GM21360 (cell line): ENCODE measurements around the gene RGS9.
"Not testable (repeated sequence)": the region's sequence is repeated elsewhere in the genome, so short reads cannot be mapped to it uniquely, and the experiment has no call there.

Experiments
- ATAC-seq: cut with Tn5 transposase; IDR thresholded peaks from one replicate; pipeline ENCODE4 v1.9.1; 2021; ENCODE audit warnings: mild to moderate bottlenecking, moderate library complexity; ENCODE audit not compliant: unreplicated experiment

The RGS9 gene

GRCh38 chr17:65155622-65156021, 18.5 kb downstream of the RGS9 start:
- ATAC-seq: no peak

DNA sequence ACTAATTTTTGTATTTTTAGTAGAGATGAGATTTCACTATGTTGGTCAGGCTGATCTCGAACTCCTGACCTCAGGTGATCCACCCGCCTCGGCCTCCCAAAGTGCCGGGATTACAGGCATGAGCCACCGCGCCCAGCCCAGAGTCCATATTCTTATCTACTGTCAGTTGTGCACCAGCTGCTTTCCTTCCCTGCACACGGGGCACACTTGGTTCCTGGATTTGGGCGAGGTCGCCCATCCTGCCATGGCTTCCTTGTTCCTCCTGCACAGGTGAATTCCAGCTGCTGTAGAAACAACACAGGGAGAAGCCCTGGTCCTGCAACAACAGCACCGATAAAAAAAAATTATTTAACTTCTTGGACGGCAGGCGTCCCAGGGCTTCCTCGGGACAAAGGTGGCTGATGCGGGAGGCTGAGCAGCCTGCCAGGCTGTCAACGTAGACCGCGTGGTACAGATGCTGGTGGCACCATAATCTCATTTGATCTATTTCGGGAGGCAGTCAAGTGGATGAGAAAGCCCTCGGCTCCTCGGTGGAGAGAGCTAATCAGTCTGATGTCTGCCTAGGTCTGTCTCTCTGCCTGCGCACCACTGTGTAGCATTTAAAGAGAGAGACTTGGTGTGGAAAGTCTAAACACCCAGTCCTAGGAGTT, 19.1 kb downstream of the RGS9 start:
- no peak for ATAC-seq

DNA sequence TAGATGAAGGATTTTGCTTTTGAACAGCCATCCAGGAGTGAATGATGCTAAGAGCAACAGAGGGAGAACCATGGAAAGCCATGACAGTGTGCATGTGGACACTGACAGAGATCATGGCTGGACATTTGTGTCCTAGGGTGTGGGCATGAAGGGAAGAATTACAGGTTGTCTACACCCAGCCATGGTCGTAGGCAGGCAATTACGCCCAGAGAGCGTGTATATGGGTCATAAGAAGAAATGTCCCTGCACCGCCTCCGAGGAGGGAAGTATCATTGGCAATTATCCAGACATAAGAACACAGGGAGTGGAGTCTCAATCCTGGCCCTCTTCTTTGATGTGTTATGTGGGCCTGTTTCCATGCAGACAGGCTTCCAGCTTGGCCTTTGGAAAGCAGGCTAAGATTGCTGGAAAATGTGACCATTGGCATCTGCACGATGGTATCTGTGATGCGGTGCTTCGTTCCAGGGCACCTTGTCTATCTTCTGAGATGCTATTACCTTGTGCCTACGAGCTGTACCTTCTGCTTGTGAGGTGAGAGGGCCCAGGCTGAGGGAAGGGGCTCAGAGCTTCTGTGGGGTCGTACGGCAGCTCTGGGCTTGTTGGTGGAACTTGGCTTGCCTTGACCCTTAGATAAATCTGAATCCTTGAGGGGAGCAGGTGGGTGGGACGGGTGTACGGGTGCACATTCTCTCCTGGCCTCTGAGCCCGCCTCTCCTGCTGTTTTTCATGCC, 19.8 kb downstream of the RGS9 start:
- ATAC-seq: no peak

GRCh38 chr17:65158041-65158440, 20.9 kb downstream of the RGS9 start:
- ATAC-seq: no peak

DNA sequence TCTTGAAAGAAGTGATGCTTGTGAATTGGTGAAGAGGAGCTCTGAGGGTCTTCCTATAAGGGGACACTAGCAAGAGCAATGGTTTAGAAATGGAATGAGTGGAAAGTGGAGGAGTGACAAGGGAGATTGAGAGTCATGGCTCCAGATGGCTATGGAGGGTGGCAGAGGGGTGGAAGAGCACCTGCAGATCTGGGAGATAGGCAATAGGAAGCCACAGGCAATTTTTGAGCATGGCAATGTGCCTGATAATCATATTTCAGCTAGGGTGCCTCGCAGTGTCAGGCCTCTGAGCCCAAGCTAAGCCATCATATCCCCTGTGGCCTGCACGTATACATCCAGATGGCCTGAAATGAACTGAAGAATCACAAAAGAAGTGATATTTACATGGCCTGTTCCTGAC, 21.5 kb downstream of the RGS9 start:
- no peak for ATAC-seq

- ATAC-seq: no peak
Observed at GRCh38 chr17:65160516-65160915, 23.3 kb downstream of the RGS9 start.

DNA sequence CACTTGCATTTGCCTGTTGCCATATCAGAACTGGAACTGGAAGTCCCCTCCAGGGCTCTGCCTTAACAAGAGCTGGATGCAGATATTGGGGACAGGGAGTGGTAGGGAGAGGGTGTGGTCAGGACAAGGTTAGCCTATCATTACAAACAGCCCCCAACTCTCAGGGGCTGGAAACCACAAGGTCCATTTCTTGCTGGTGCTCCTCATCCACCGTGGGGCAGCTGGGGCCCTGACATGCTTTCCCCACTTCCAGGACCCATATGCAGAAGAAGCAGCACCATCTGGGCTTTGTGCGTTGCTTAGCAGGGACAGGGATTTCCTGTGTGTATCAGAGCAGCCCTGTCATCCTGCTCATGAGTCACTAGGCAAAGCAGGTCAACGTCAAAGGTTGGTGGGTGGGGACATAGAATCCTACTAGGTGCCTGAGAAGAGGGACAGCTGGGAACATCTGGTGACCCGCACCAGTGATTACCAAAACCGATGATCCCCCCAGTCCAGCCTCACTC, 26.9 kb downstream of the RGS9 start:
- peak; percentile 89 for ATAC-seq

DNA sequence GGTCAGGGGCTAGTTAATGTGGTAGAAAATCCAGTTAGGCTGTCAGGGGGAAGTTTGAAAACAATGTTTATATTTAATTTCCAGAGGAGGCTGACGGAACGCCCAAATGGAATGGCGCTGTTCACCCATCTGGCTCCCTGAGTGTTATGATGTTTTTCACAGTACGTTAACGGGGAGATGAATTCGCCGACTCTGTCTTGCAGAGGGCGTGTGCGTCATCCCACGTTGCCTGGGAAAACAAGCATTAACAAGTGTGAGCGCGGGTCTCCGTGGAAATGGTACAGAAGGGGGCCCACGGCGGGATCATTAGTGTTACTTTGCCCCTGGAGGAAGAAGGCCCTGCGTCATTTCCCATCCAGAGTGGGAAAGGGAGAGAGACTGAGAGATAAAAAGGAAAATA, 29.6 kb downstream of the RGS9 start:
- ATAC-seq: no peak

- ATAC-seq: no peak
Observed at GRCh38 chr17:65167566-65167965, 30.4 kb downstream of the RGS9 start.

- no peak for ATAC-seq
Observed at GRCh38 chr17:65169691-65170090, 32.5 kb downstream of the RGS9 start.

- no peak for ATAC-seq
Observed at GRCh38 chr17:65170839-65171238, 33.7 kb downstream of the RGS9 start.

DNA sequence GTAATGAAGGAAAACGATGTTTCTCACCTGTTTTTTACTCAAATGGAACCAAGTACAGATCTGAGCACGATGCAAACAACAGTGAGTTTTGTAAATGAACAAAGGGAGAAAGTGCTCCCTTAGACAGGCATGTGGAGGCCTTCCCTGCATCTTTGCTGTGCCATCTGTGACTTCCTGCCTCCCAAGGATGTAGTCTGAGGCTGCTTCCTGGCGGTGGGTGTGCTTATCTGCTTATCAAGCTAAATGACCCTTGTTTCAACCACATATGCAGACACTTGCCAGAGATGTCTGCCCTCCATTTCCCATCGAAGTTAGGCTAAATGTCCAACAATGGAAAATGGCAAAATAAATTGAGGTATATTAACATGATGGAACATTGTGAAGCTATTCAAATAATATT, 34.6 kb downstream of the RGS9 start:
- ATAC-seq: no peak

- no peak for ATAC-seq
Observed at GRCh38 chr17:65172496-65173136, 35.4 kb downstream of the RGS9 start.

DNA sequence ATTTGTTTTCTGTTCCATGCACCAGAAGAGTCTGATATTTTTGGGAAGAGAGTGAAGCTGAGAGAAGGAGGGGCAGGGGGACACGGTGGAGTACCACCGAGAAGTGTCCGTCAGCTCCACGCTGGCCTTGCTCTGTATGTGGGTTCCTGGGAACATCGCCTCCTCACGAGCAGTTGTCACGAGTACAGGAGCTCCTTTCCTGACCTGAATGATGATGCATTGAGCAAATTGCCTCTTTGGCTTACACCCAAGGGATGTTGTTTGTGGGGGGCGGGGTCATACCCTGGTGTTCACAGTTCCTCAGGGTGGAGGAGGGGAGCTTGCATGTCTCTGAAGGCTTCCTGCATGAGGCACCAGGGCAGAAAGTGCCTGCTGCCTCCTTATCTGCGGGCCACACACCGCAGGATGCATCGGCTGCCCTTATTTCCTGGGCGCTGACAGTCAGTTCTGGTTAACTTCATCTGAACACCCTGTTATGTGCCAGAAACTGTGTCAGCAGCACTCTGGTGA, 36.2 kb downstream of the RGS9 start:
- ATAC-seq: no peak

GRCh38 chr17:65173976-65174683, 37.0 kb downstream of the RGS9 start:
- ATAC-seq: no peak

GRCh38 chr17:65174974-65175373, 37.8 kb downstream of the RGS9 start:
- no peak for ATAC-seq

DNA sequence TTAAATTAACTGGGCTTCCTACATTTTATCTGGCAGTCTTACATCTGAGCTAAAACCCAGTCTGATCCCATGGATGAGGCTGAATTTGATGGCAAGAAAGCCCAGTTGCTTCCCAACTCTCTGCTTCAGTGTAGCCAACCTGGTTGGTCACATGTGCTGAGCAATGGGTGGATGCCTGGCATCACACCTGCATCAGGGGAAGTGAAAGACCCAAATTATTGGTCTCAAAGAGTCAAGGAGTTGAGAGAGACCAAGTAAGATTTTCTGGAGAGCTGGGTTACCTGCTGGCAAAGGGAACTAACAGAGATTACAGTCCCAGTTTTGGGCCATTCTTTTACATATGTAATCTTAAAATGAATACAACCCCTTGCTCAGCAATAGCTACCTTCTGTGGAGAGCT, 38.8 kb downstream of the RGS9 start:
- no peak for ATAC-seq

DNA sequence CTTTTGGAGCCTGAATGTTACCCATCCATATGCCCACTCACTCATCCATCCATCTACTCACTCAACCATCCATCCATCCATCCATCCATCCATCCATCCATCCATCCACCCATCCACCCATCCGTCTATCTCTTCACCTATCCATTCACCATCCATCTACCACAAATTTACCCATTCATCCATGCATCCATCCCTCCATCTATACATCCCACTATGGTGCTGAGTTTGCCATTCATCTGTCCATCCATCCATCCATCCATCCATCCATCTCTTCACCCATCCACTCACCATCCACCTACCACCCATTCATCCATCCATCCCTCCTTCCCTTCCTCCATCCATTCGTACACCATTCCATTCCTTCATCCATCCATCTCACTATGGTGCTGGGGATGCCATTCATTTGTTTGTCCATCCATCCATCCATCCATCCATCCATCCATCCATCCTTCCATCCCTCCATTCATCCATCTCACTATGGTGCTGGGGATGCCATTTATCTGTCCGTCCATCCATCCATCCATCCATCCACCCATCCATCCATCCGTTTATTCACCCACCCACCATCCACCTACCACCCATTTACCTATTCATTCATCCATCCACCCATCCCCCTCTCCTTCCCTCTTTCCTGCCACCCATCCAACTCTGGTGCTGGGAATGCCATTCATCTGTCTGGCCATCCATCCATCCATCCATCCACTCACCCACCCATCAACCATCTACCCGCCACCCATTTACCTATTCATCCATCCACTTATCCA, 39.7 kb downstream of the RGS9 start:
- ATAC-seq: no peak

- no peak for ATAC-seq
Observed at GRCh38 chr17:65177901-65178300, 40.7 kb downstream of the RGS9 start.

DNA sequence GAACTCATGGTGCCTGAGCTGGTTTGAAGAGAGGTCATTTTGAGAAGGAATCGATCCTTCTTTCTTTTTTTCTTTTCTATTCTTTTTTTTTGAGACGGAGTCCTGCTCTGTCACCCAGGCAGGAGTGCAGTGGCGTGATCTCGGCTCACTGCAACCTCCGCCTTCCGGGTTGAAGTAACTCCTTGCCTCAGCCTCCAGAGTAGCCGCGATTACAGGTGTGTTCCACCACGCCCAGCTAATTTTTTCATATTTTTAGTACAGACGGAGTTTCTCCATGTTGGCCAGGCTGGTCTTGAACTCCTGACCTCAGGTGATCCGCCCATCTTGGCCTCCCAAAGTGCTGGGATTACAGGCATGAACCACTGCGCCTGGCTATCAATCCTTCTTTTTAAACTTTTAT, 43.1 kb downstream of the RGS9 start:
- not testable (repeated sequence) for ATAC-seq
